Neural cell (in vitro differentiated cells): Measurements from ENCODE around the gene ELP5. TPM values are rescaled to one million over a fixed set of nuclear protein-coding genes. Genes with fewer than 3 reads are reported as not detected.

Experiments used
- H2AFZ ChIP-seq: fragments of 200-600, 300-800 bp; sonication (generic), shearing (Covaris generic); 2 replicates; pipeline ENCODE4 v1.6.0; 2014; ENCODE audit warnings: low read depth, mild to moderate bottlenecking, antibody characterized with exemption, low read length, moderate library complexity
- H3F3A ChIP-seq: fragments of 200-600 bp; shearing (Covaris generic); 2 replicates; pipeline ENCODE4 v1.6.1; 2016; ENCODE audit warnings: mild to moderate bottlenecking, moderate library complexity, mixed read lengths, antibody characterized with exemption, low read length; ENCODE audit not compliant: insufficient read depth, poor library complexity, severe bottlenecking
- H3K27ac ChIP-seq: fragments of 200-600, 300-800 bp; sonication (generic), shearing (Covaris generic); 2 replicates; pipeline ENCODE4 v1.5.1; 2014; ENCODE audit warnings: mild to moderate bottlenecking, low read length, moderate library complexity
- H3K27me3 ChIP-seq: fragments of 300-800, 200-600 bp; sonication (generic), shearing (Covaris generic); 2 replicates; pipeline ENCODE4 v1.6.0; 2014; ENCODE audit warnings: mild to moderate bottlenecking, low read depth, low read length, moderate library complexity; ENCODE audit not compliant: insufficient read depth
- H3K36me3 ChIP-seq: fragments of 300-800, 200-600 bp; sonication (generic), shearing (Covaris generic); 2 replicates; pipeline ENCODE4 v1.5.1; 2014; ENCODE audit warnings: mild to moderate bottlenecking, antibody characterized with exemption, low read length, moderate library complexity; ENCODE audit not compliant: insufficient read depth
- H3K4me2 ChIP-seq: fragments of 300-800, 200-600 bp; sonication (generic), shearing (Covaris generic); 2 replicates; pipeline ENCODE4 v1.6.0; 2014; ENCODE audit warnings: mild to moderate bottlenecking, low read length
- H3K4me3 ChIP-seq: fragments of 300-800, 200-600 bp; sonication (generic), shearing (Covaris generic); 2 replicates; pipeline ENCODE4 v1.5.1; 2014; ENCODE audit warnings: mild to moderate bottlenecking, low read length, moderate library complexity
- H3K79me2 ChIP-seq: fragments of 200-600 bp; shearing (Covaris generic); replicated peaks from 2 replicates; pipeline ENCODE4 v1.6.0; 2014; ENCODE audit warnings: mild to moderate bottlenecking, low read length, moderate library complexity; ENCODE audit not compliant: insufficient read depth
- H3K9ac ChIP-seq: fragments of 300-800, 200-600 bp; sonication (generic), shearing (Covaris generic); 2 replicates; pipeline ENCODE4 v1.6.1; 2016; ENCODE audit warnings: mild to moderate bottlenecking, low read length, mixed read lengths
- H3K9me2 ChIP-seq: fragments of 200-600 bp; shearing (Covaris generic); 2 replicates; pipeline ENCODE4 v1.6.1; 2016; ENCODE audit warnings: mild to moderate bottlenecking, low read length, mixed read lengths; ENCODE audit not compliant: insufficient read depth
- H3K9me3 ChIP-seq: fragments of 200-600, 300-800 bp; sonication (generic), shearing (Covaris generic); 2 replicates; pipeline ENCODE4 v1.6.1; 2016; ENCODE audit warnings: mild to moderate bottlenecking, mixed run types, low read length, moderate library complexity, mixed read lengths
- H4K20me1 ChIP-seq: fragments of 200-600 bp; shearing (Covaris generic); 2 replicates; pipeline ENCODE4 v1.6.1; 2016; ENCODE audit warnings: mild to moderate bottlenecking, mixed run types; ENCODE audit not compliant: insufficient read depth
- CTCF ChIP-seq: fragments of 450-650 bp; IDR thresholded peaks from 2 replicates; pipeline ENCODE4 v1.5.1; 2014; ENCODE audit warnings: antibody characterized with exemption, mild to moderate bottlenecking, moderate library complexity; ENCODE audit not compliant: poor library complexity, severe bottlenecking
- EP300 ChIP-seq: fragments of 450-650 bp; conservative IDR thresholded peaks from 2 replicates; pipeline ENCODE4 v1.6.1; 2014; ENCODE audit warnings: antibody characterized with exemption, mild to moderate bottlenecking, moderate library complexity; ENCODE audit not compliant: poor library complexity, severe bottlenecking
- EZH2 ChIP-seq: fragments of 200-600, 300-800 bp; shearing (Covaris generic), sonication (generic); IDR thresholded peaks from 2 replicates; pipeline ENCODE4 v1.6.1; 2014; ENCODE audit warnings: antibody characterized with exemption, low read length, borderline replicate concordance, mild to moderate bottlenecking; ENCODE audit not compliant: insufficient read depth, poor library complexity, severe bottlenecking
- MXI1 ChIP-seq: fragments of 450-650 bp; conservative IDR thresholded peaks from 2 replicates; pipeline ENCODE4 v1.6.1; 2014; ENCODE audit warnings: antibody characterized with exemption, mild to moderate bottlenecking; ENCODE audit not compliant: poor library complexity, severe bottlenecking
- POLR2AphosphoS5 ChIP-seq: IDR thresholded peaks from 2 replicates; pipeline ENCODE4 v1.6.1; 2012
- RAD21 ChIP-seq: fragments of 450-650 bp; conservative IDR thresholded peaks from 2 replicates; pipeline ENCODE4 v1.6.1; 2014; ENCODE audit warnings: antibody characterized with exemption, mild to moderate bottlenecking, moderate library complexity
- SMC3 ChIP-seq: fragments of 450-650 bp; conservative IDR thresholded peaks from 2 replicates; pipeline ENCODE4 v1.6.1; 2014; ENCODE audit warnings: antibody characterized with exemption, mild to moderate bottlenecking, moderate library complexity; ENCODE audit not compliant: poor library complexity
- TAF1 ChIP-seq: IDR thresholded peaks from 2 replicates; pipeline ENCODE4 v1.6.1; 2012; ENCODE audit warnings: low read depth
- polyA plus RNA-seq: library from polyadenylated mRNA; depleted of rRNA; stranded (reverse); fragments of >200 nt; gene quantifications from 2 replicates; pipeline ENCODE4 v1.2.3, GENCODE V29; 2014
- TF ChIP-seq, protein P1 (sequence below): IDR thresholded peaks from 2 replicates; pipeline ENCODE4 v1.6.1; 2012; ENCODE audit warnings: borderline replicate concordance

ELP5 gene
- polyA plus RNA-seq, 1 donor from 2014 or later, result 82.7 TPM

DNA sequence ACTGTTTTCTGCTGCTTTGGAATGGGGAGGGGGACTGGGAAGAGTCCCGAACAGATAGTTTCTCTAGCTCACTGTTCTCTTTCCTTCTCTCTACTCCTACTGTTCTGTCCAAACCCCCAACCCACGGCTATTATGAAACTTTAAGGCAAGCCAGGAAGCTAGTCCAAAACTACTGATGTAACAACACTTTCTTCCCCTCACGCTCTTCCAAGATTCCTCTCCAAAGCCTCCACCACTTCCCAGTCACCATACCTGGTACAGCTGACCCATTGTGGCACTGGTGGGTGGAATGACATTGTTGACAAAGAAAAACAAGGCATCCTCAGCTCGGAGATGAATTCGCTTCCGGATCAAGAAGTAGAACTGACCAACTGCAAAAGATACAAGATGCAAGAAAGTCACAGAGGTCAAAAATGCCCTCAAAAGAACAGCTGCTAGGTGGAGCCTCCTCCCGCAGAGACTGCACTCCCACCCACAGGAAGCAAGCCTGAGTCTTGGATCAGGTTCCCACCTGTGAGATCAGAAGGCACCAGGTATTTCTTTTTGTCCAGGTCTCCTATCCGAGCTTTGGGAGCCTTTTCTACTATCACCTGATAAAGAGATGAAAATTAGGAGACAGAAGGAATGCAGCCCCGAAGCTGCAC is 10.8 kb upstream of the ELP5 start:
- Histone ChIP-seq H3K9me3 (no peaks in the 10 kb centered on the region), H3K27ac (peak overlapping the region; percentile 99), H3K9me2 (no peaks in the 10 kb centered on the region), H3K79me2 (peaks cover 51% of the 10 kb centered on the region), H3F3A (peaks cover 3% of the 10 kb centered on the region), H3K27me3 (no peaks in the 10 kb centered on the region), H3K4me3 (peak overlapping the region; percentile 75), H3K36me3 (no peaks in the 10 kb centered on the region), H3K9ac (peak overlapping the region; percentile 99), H3K4me2 (peak overlapping the region; percentile 99), H4K20me1 (no peaks in the 10 kb centered on the region), H2AFZ (no peak overlapping the region)
- TF ChIP-seq EP300, result no peak

- Histone ChIP-seq H3K27ac (peak within 1 kb of the TSS; percentile 99), H2AFZ (peak within 1 kb of the TSS; percentile 35), H3K36me3 (no peaks in the 10 kb centered on the region), H3F3A (peaks cover 3% of the 10 kb centered on the region), H4K20me1 (no peaks in the 10 kb centered on the region), H3K9me2 (no peaks in the 10 kb centered on the region), H3K4me3 (peak within 1 kb of the TSS; percentile 75), H3K9me3 (no peaks in the 10 kb centered on the region), H3K9ac (peak within 1 kb of the TSS; percentile 99), H3K27me3 (no peaks in the 10 kb centered on the region), H3K4me2 (peak within 1 kb of the TSS; percentile 99), H3K79me2 (peaks cover 44% of the 10 kb centered on the region)
- peak; percentile 24 for TF ChIP-seq RAD21
- peak; percentile 12 for TF ChIP-seq CTCF
- peak; percentile 92 for TF ChIP-seq POLR2AphosphoS5
- no peak for TF ChIP-seq SMC3
- TF ChIP-seq, protein P1, sequence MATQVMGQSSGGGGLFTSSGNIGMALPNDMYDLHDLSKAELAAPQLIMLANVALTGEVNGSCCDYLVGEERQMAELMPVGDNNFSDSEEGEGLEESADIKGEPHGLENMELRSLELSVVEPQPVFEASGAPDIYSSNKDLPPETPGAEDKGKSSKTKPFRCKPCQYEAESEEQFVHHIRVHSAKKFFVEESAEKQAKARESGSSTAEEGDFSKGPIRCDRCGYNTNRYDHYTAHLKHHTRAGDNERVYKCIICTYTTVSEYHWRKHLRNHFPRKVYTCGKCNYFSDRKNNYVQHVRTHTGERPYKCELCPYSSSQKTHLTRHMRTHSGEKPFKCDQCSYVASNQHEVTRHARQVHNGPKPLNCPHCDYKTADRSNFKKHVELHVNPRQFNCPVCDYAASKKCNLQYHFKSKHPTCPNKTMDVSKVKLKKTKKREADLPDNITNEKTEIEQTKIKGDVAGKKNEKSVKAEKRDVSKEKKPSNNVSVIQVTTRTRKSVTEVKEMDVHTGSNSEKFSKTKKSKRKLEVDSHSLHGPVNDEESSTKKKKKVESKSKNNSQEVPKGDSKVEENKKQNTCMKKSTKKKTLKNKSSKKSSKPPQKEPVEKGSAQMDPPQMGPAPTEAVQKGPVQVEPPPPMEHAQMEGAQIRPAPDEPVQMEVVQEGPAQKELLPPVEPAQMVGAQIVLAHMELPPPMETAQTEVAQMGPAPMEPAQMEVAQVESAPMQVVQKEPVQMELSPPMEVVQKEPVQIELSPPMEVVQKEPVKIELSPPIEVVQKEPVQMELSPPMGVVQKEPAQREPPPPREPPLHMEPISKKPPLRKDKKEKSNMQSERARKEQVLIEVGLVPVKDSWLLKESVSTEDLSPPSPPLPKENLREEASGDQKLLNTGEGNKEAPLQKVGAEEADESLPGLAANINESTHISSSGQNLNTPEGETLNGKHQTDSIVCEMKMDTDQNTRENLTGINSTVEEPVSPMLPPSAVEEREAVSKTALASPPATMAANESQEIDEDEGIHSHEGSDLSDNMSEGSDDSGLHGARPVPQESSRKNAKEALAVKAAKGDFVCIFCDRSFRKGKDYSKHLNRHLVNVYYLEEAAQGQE, result peak; percentile 95
- TF ChIP-seq TAF1, result no peak
- TF ChIP-seq EP300, result peak; percentile 51
- TF ChIP-seq EZH2, result no peak
- TF ChIP-seq MXI1, result no peak
These were observed 10.0 kb upstream of the ELP5 start, which contains the start of gene GABARAP for GRCh38 chr17:7241783-7242716. Gene GABARAP (minus strand): TSS chr17:7242449. CDS start chr17:7242330, 119 bp downstream.
